ENCODE data around the gene UGGT1. TPM values are rescaled to one million over a fixed set of nuclear protein-coding genes. Genes with fewer than 3 reads are reported as not detected.

Gene UGGT1
- total RNA-seq, 1 experiment from 2014 or later: 51.8 TPM

- no TSS peak for BruUV-seq (replicated peaks)
- H3K4me2 ChIP-seq (ENCODE audit: low read length): no peak overlapping the region
- POLR2A ChIA-PET: no interaction called here
- no peaks in the 10 kb centered on the region for H3K27me3 ChIP-seq (ENCODE audit: insufficient read depth, low read length)
- DNase-seq (ENCODE audit: low read depth, low spot score) (no peak), ATAC-seq (no peak)
- no peaks in the 10 kb centered on the region for H3K9me3 ChIP-seq (ENCODE audit: control insufficient read depth in 1 of 2, insufficient read depth in 1 of 2, low read depth in 1 of 2, low read length in 2 of 2)
- H3K27ac ChIP-seq (ENCODE audit: low read depth, low read length): no peak overlapping the region
- CTCF ChIA-PET: no interaction called here
- peaks cover 30 to 34% of the 10 kb centered on the region in 2 experiments for H3K36me3 ChIP-seq (ENCODE audit: control insufficient read depth in 1 of 2, insufficient read depth in 2 of 2, low read length in 2 of 2)
- no peaks in the 10 kb centered on the region for H3K4me1 ChIP-seq (ENCODE audit: control insufficient read depth in 1 of 2, insufficient read depth in 2 of 2, low read length in 2 of 2)
- H4K20me1 ChIP-seq (ENCODE audit: insufficient read depth): no peaks in the 10 kb centered on the region
- RAD21 ChIA-PET (ENCODE audit: low non-redundant PET in 1 of 2, low total read pairs in 2 of 2, uncharacterized antibody in 2 of 2, unreplicated experiment in 2 of 2): no interaction called here
- no peaks in the 10 kb centered on the region for H3K9me2 ChIP-seq (ENCODE audit: insufficient read depth)
- H3K79me2 ChIP-seq (ENCODE audit: insufficient read depth, low read length): no peaks in the 10 kb centered on the region
- no peak overlapping the region for H3K4me3 ChIP-seq (replicated peaks in 1 of 2; ENCODE audit: low read depth in 1 of 2, low read length in 2 of 2)
- no peak overlapping the region for H2AFZ ChIP-seq (ENCODE audit: low read depth, low read length, poor library complexity, severe bottlenecking)
- no peak overlapping the region for H3K9ac ChIP-seq (ENCODE audit: low read length)
- TF ChIP-seq, protein P1, sequence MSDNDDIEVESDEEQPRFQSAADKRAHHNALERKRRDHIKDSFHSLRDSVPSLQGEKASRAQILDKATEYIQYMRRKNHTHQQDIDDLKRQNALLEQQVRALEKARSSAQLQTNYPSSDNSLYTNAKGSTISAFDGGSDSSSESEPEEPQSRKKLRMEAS (IDR thresholded peaks at IDR 0.05): no peak
- TF ChIP-seq, protein P2, sequence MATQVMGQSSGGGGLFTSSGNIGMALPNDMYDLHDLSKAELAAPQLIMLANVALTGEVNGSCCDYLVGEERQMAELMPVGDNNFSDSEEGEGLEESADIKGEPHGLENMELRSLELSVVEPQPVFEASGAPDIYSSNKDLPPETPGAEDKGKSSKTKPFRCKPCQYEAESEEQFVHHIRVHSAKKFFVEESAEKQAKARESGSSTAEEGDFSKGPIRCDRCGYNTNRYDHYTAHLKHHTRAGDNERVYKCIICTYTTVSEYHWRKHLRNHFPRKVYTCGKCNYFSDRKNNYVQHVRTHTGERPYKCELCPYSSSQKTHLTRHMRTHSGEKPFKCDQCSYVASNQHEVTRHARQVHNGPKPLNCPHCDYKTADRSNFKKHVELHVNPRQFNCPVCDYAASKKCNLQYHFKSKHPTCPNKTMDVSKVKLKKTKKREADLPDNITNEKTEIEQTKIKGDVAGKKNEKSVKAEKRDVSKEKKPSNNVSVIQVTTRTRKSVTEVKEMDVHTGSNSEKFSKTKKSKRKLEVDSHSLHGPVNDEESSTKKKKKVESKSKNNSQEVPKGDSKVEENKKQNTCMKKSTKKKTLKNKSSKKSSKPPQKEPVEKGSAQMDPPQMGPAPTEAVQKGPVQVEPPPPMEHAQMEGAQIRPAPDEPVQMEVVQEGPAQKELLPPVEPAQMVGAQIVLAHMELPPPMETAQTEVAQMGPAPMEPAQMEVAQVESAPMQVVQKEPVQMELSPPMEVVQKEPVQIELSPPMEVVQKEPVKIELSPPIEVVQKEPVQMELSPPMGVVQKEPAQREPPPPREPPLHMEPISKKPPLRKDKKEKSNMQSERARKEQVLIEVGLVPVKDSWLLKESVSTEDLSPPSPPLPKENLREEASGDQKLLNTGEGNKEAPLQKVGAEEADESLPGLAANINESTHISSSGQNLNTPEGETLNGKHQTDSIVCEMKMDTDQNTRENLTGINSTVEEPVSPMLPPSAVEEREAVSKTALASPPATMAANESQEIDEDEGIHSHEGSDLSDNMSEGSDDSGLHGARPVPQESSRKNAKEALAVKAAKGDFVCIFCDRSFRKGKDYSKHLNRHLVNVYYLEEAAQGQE (IDR thresholded peaks at IDR 0.05; ENCODE audit: low read depth): no peak
- TF ChIP-seq SP1 (IDR thresholded peaks at IDR 0.05; ENCODE audit: low read depth): no peak
- TF ChIP-seq ZNF274 (IDR thresholded peaks at IDR 0.05; ENCODE audit: low read depth, low read length): no peak
- no peak for TF ChIP-seq EGR1 (IDR thresholded peaks at IDR 0.05; ENCODE audit: low read depth)
- no peak for TF ChIP-seq POLR2AphosphoS5 (IDR thresholded peaks at IDR 0.05; ENCODE audit: low read depth, low read length)
- no peak for TF ChIP-seq FOSL1 (IDR thresholded peaks at IDR 0.05; ENCODE audit: low read depth)
- no peak for TF ChIP-seq RAD21 (IDR thresholded peaks at IDR 0.05; ENCODE audit: low read depth)
- no peak for TF ChIP-seq JUND (IDR thresholded peaks at IDR 0.05)
- no peak for TF ChIP-seq YY1 (IDR thresholded peaks at IDR 0.05; ENCODE audit: extremely low read depth, insufficient replicate concordance, low read depth, low read length)
- TF ChIP-seq CEBPB (IDR thresholded peaks at IDR 0.05; ENCODE audit: low read depth): no peak
- TF ChIP-seq, protein P3, sequence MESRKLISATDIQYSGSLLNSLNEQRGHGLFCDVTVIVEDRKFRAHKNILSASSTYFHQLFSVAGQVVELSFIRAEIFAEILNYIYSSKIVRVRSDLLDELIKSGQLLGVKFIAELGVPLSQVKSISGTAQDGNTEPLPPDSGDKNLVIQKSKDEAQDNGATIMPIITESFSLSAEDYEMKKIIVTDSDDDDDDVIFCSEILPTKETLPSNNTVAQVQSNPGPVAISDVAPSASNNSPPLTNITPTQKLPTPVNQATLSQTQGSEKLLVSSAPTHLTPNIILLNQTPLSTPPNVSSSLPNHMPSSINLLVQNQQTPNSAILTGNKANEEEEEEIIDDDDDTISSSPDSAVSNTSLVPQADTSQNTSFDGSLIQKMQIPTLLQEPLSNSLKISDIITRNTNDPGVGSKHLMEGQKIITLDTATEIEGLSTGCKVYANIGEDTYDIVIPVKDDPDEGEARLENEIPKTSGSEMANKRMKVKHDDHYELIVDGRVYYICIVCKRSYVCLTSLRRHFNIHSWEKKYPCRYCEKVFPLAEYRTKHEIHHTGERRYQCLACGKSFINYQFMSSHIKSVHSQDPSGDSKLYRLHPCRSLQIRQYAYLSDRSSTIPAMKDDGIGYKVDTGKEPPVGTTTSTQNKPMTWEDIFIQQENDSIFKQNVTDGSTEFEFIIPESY (IDR thresholded peaks at IDR 0.05; ENCODE audit: extremely low read depth, insufficient replicate concordance, low read length): no peak
- no peak for TF ChIP-seq EZH2phosphoT487 (IDR thresholded peaks at IDR 0.05; ENCODE audit: borderline replicate concordance)
- no peak for TF ChIP-seq TCF7L2 (IDR thresholded peaks at IDR 0.05; ENCODE audit: borderline replicate concordance, extremely low read depth, insufficient read depth, insufficient read length)
- intact Hi-C loops (cut with micrococcal nuclease): no loop called here
These were observed 25.1 kb downstream of the UGGT1 start for GRCh38 chr2:128115921-128116623.

All from HCT116 (cell line).